ENCODE results near the gene SEMA3E.
"Not testable (repeated sequence)": the region's sequence is repeated elsewhere in the genome, so short reads cannot be mapped to it uniquely, and the experiment has no call there.

Gene SEMA3E

GRCh38 chr7:83559887-83560286, 89.1 kb downstream of the SEMA3E start:
- DNase-seq (ENCODE audit: low read depth, low spot score) = no peak

DNA sequence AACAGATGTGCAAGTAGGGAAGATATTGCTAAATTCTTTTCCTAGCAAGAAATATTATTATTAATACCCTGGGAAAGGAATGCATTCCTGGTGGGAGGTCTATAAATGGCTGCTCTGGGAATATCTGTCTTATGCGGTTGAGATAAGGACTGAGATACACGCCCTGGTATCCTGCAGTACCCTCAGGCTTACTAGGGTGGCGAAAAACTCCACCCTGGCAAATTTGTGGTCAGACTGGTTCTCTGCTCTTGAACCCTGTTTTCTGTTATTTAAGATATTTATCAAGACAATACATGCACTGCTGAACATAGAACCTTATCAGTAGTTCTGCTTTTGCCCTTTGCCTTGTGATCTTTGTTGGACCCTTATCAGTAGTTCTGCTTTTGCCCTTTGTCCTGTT, 96.4 kb downstream of the SEMA3E start:
- DNase-seq (ENCODE audit: low read depth, low spot score) = not testable (repeated sequence)

- no peak for DNase-seq (ENCODE audit: low read depth, low spot score)
Measured at GRCh38 chr7:83550100-83550499, 98.8 kb downstream of the SEMA3E start.

GRCh38 chr7:83548250-83548649, 100.7 kb downstream of the SEMA3E start:
- no peak for DNase-seq (ENCODE audit: low read depth, low spot score)

- no peak for DNase-seq (ENCODE audit: low read depth, low spot score)
Measured at GRCh38 chr7:83547526-83547925, 101.4 kb downstream of the SEMA3E start.

- DNase-seq (ENCODE audit: low read depth, low spot score) = no peak
Measured at GRCh38 chr7:83546586-83546985, 102.4 kb downstream of the SEMA3E start.

GRCh38 chr7:83541187-83541960, 107.6 kb downstream of the SEMA3E start:
- no peak for DNase-seq (ENCODE audit: low read depth, low spot score)

DNA sequence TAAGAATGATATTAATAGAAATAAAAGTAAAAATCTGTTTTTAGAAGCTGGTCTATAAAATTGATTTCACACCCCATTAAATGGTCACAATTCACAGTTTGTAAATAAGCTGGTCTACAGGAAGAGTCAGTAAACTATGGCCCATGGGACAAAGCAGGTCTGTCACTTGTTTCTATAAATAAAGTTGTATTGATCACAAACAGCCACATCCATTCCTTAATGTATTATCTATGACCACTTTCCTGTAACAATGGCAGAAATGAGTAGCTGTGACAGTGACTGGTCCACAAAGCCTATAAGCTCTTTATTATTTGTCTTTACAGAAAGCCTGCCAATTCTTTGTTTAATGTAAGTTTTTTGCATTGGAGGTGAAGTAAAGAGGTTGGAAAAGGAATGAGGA, 114.5 kb downstream of the SEMA3E start:
- DNase-seq (ENCODE audit: low read depth, low spot score) = no peak

- DNase-seq (ENCODE audit: low read depth, low spot score) = no peak
Measured at GRCh38 chr7:83532219-83532618, 116.7 kb downstream of the SEMA3E start.

DNA sequence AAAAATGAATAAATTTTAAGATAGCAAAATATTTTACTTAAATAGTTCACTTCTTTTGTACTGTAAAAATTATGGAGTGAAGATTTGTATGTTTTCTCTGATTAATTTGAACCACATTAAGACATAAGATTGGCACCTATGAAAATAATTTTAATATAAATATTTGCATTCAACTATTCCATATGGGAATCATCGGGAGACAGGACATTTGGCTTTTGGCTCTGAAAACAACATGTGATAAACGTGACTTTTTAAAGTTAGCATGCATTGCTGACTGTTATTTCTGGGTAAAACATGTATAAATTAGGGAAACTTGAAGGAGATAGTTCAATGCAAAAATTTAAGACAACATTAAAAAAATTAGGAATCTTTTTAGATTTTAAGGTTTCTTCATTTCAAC, 117.2 kb downstream of the SEMA3E start:
- no peak for DNase-seq (ENCODE audit: low read depth, low spot score)

DNA sequence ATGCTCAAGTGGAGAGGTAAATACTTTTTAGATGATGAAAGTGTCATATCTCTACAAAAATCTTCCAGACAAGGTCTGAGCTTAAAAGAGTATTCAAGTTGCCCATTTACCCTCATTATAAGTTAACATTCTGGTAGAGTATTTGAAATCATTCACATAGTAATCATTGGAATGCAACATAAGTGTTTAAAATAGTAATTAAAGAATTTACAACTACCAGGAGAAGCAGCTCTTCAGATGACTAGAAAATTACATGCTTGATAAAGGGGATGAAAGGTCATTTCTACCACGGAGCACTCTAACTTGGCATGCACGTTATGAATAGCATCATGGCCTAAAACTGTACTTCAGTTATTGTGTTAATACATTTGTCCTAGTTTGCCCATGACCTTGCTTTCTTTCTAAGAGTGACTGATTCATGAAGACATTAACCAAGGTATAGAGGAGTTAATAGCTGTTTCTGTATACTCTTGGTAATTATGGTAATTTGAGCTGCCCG, 120.0 kb downstream of the SEMA3E start:
- no peak for DNase-seq (ENCODE audit: low read depth, low spot score)

- no peak for DNase-seq (ENCODE audit: low read depth, low spot score)
Measured at GRCh38 chr7:83524277-83525075, 124.5 kb downstream of the SEMA3E start.

- DNase-seq (ENCODE audit: low read depth, low spot score) = no peak
Measured at GRCh38 chr7:83520726-83521125, 128.2 kb downstream of the SEMA3E start.

- no peak for DNase-seq (ENCODE audit: low read depth, low spot score)
Measured at GRCh38 chr7:83519240-83519639, 129.7 kb downstream of the SEMA3E start.

- no peak for DNase-seq (ENCODE audit: low read depth, low spot score)
Measured at GRCh38 chr7:83517035-83517700, 131.8 kb downstream of the SEMA3E start.

GRCh38 chr7:83514977-83515376, 134.0 kb downstream of the SEMA3E start:
- no peak for DNase-seq (ENCODE audit: low read depth, low spot score)

- no peak for DNase-seq (ENCODE audit: low read depth, low spot score)
Measured at GRCh38 chr7:83509255-83510021, 139.5 kb downstream of the SEMA3E start.

- DNase-seq (ENCODE audit: low read depth, low spot score) = no peak
Measured at GRCh38 chr7:83504330-83504729, 144.6 kb downstream of the SEMA3E start.

DNA sequence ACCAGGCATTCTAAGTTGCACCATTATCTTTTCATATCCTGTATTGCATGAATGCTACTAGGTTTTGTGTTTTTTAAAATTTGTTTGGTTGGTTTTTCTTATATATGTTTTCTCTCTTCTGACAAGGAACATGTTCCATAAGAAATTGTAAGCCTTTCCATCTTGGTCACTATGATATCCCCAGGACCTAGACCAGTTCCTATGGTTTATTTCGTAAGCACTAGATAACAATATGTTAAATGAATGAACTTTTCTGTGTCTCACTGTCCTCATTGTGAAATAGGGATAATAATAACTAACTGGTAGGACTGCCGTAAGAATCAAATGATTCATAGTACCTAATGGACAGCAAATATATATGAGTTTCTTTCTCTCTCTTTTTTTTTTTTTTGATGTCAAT, 146.3 kb downstream of the SEMA3E start:
- DNase-seq (ENCODE audit: low read depth, low spot score) = no peak

GRCh38 chr7:83494683-83495082, 154.3 kb downstream of the SEMA3E start:
- DNase-seq (ENCODE audit: low read depth, low spot score) = no peak

DNA sequence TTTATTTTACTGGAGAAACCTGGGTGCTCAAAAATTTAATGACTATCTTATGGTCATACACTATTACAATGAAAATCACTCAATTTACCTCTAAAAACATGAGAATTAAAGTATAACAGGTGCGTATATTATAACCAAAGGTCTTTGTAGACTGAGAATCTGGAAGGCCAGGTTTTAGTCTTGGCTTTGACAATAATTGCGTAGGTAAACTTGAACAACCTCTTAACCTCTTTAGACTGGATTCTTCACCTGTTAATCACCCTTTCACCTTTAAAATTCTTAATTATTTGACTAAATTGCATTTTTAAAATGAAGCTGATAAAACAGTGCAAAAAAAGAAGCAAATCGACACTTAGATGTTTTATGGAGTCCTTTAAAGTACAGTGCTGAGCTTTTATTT, 156.1 kb downstream of the SEMA3E start:
- no peak for DNase-seq (ENCODE audit: low read depth, low spot score)

GRCh38 chr7:83487801-83488200, 161.1 kb downstream of the SEMA3E start:
- DNase-seq (ENCODE audit: low read depth, low spot score) = no peak
